Cerebellar nuclear complex (tissue), 1 donor: ENCODE data around the gene JAKMIP1.

Experiments
- DNase-seq, 2 experiments: peaks; one replicate each; lab custom pipeline; 2025; lab: John Stamatoyannopoulos, UW

Gene JAKMIP1

DNA sequence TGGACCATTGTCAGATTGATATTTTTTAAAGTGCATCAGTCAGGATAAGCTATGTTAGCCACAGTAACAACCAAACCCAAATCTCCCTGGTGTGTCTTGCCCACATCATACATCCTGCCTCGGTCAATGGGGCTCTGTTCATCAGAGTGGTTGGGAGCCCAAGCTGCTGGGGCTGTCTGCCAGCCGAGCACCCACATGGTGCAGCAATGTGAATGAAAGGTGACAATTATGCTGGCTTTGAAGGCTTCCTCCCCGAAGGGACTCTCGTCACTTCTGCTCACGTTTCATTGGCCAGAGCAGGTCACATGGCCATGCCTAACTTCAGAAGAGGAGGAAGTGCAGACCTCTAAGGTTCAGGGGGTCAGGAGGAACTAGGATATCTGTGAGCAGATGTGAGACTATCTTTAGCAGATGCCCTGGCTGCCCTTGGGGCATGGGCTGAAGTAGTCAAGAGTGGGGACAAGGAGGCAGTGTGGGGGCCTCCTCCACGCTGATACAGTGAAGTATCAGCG is 1.3 kb upstream of the JAKMIP1 start:
- DNase-seq, result no peak

DNA sequence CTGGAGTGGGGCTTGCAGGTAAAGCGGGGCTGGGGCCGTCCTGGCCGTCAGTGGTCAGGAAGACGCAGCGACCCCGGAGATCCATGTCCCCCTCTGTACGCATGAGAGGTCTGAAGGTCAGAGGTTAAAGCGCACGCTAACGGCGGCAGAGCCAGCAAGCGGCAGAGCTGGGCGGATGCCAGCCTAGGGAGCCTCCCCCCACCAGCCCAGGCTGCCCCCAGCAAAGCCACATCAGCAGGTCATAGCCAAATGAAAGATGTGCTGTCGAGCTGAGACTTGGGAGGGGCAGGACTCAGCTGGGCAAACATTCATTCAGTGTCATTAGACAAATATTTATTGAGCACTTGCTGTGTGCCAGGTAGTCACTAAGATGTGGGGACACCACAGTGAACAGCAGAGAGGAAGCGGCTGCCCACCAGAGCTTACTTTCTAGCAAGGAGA is 593 bp upstream of the JAKMIP1 start:
- DNase-seq, result no peak

DNA sequence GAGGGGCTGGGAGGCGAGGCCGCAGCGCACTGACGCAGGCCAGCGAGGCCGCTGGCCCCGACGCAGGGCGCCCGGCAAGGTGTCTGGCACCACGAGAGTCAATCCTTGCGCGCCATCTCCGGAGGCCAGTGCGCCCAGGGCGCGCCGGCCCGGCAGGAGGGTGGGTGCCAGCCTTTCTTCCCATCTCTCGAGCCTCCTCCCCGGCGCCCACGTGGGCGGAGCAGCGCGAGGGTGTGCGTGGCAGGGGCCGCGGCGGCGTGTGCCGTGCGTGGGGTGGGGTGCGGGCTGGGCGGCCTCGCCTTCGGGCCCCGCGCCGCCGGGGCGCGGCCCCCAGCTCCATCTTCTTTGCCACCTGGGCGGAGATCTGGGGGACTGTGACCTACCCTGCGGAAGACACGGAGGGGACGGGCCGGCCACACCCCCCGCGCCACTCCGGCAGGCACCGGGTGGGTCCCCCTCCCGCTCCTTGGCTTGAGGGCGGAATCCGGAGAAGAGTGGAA is 877 bp downstream of the JAKMIP1 start:
- DNase-seq, result no peak

DNA sequence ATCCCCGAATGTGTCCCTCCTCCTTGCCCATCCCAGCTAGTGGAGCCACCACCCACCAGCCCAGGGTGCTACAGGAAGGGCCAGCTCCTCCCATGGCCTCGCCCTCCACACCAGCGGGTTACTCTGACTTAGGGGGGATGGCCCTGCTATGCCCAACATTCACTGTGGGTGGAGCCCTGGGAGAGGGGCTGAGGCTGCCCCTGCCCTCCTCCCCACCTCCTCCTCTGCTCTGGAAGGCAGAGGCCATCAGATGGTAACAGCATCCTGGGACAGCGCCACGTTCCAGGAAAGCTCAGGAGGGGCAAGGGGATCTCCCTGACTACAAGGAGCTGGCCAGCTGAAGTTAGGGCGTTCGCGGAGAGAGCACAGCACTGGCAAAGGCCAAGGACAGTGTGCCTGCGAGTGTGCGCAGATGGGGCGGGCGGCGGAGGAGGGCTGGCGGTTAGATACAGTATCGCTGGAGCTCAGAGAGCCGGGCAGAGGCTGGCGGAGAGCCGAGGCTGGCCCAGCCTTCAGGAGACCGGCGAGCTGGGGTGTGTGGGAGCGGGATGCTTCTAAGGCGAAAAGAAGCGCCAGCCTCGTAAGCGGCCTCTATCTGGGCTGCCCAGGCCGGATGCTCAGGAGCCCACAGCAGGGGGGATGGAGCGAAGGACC is 1.5 kb downstream of the JAKMIP1 start:
- DNase-seq, result no peak

DNA sequence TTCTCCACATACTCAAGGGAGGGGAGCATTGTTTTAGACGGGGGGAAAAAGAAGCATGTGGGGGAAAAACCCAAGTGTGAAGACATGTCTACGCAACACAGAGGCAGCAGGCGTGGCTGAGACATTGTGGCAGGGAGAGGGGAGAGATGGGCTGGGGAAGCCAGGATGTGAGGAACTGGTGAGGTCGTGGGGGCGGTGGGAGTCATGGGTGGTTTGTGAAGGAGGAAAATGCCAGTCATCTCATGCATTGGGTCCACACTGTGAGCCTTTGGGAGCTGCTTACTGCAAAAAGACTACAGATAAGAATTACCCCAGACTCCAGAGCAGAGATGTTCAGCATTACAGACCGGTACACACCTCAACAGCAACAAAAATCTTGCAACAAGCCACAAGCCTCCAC is 2.1 kb downstream of the JAKMIP1 start:
- no peak for DNase-seq

DNA sequence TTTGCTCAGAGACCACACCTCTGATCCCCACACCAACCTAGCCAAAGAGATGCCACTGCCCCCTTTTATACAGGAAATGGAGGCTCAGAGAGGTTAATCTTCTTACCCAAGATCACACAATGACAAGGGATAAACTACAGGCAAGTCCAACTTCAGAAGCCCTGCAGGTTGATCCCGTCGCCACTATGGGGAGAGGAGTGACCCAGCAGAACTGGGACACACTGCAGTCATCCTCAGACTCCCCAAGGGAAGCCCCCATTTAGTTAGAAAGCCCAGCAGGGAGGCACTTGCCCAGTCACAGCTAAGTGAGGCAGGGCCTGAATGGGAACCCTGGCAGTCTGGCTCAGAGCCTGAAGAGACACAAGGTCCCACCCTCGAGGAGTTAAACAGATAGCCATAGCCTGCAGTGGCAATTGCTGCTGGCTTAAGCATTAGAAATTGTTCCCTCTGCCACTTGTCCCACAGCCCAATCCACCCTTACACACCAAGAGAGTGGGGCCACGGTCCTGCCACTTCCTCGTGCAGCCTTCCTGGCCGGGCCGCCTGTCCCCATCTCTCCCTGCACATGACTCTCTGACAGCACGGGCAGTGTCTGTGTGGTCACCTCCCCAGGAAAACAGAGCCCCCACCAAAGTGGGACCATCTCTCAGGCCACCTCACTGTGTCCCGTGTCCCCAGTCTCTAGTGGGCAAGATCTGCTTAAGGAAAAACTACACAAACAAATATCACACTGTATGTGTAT is 2.7 kb downstream of the JAKMIP1 start:
- DNase-seq, result no peak

DNA sequence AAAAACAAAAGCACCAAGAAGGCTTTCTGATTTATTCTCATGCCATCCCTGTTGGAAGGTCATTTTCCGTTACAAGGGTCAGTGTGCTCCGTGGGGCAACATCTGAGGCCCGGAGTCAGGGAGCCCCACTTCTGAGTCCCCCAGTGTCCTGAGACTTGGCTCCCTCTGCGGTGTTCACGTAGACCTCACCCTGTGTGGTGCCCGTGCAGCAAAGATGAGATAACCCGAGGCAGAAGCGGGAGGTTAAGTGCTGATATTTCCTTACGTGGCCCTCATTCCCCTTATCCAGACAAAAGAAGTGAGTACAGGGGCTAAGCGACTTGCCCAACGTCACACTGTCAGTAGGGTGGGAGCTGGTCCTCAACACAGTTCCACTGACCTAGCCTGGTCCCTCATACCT is 3.5 kb downstream of the JAKMIP1 start:
- DNase-seq, result no peak

DNA sequence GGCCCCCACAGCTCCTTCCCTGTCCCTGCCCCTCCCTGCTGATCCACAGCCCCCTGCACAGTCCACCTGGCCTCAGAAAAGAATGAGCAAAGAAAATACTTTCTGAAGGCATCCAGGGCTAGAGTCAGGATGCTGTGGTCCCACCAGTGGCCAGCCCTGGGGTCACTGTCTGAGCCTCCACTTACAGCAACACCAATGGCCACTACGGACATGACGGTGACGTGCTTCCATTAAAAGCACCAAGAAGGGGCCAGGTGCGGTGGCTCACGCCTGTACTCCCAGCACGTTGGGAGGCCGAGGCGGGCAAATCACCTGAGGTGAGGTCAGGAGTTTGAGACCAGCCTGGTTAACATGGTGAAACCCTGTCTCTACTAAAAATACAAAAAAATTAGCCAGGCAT is 4.0 kb downstream of the JAKMIP1 start:
- no peak for DNase-seq

DNA sequence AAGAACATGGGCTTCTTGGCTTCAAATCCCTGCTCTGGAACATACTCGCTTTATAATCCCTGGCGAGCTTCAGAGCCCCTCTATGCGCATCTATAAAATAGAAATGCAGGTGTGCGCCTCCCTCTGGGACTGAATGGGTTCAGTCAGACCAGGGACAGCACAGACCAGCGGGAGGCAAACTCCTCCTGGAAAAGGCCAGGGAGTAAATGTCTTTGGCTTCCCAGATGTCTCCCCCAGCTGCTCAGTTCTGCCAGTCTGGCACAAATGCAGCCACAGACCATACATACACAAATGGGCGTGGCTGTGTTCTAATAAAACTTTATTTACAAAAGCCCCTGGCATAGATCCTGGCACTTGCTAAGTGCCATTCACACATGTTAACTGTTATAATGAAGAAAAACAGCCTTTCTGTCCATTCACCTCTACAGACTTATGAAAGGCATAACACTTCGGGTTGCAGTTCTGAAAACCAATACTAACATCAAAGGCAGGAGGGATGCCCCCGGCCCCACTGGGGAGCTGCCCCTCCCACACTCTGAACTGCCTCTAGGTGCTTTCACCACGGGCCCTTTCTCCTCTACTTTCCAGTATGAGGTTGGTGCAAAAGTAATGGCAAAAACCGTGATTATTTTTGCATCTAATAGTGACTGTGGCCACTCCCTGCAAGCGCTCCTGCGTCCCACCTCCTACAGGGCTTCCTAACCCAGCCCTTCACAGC is 4.6 kb downstream of the JAKMIP1 start:
- DNase-seq, result no peak

DNA sequence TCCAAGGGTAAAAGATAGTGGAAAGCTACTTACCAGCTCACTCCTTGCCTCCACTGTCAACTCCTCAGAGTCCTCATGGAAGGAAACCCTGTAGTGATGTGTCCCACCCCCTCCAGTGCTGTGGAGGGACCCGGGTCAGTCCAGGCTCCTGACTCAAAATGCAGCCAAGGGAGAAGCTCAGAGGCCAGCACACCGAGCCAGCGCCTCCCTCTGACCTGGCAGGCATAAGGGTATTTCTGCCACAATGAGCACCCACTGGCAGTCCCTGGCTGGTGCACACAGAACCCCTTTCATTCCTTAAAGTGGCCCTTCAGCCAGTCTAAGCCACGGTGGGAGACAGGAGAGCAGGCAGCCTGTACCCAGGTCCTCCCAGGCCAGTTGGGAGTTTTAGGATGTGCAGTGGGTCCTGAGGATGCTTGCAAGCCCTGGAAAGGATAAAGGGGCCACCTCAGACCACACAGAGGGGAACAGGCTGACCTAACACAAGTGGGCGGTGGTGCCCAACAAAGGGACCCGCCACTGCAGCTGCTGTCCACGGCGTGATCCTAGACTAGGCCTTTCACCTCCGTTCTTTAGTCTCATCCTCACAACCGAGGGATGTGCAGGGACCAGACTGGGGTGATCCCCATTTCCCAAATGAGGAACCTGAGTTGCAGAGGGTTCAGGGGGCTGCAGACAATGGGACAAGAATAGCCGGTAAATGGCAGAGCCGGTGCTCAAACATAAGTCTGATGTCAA is 5.7 kb downstream of the JAKMIP1 start:
- DNase-seq, result no peak

DNA sequence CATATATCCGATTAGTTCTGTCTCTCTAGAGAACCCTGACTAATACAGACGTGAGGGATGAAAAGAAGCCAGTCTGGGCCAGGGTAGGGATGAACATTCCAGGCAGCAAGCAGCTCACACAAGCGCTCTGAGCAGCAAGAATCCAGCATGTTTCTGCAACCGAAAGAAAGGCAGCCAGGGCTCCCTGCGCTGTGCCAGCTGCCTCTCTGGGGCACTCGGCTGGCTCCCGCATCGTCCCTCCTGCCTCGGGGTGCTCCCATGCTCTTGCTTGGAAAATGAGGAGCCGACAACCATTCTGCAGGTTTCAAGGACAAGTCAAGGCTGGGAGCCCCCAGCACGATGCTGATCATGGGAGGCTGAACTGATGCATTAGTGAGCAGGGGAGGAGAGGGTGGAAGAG is 7.0 kb downstream of the JAKMIP1 start:
- no peak for DNase-seq

DNA sequence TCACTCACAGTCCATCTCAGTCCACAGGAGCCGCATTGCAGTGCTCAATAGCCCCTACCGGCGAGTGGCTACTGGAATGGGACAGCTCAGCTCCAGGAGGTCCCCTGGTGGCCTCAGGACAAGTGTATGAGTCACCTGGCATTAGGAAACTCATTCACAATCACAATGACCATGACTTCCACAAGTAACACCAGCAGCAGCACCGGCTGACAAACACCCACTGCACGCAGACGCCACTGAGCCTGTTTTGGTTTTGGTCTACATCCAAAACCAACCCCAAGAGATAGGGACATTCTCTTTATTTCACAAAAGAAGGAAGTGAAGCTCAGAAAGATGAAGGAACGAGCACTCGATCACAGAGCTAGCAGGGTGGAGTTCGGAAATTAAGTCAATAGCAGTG is 8.1 kb downstream of the JAKMIP1 start:
- no peak for DNase-seq

DNA sequence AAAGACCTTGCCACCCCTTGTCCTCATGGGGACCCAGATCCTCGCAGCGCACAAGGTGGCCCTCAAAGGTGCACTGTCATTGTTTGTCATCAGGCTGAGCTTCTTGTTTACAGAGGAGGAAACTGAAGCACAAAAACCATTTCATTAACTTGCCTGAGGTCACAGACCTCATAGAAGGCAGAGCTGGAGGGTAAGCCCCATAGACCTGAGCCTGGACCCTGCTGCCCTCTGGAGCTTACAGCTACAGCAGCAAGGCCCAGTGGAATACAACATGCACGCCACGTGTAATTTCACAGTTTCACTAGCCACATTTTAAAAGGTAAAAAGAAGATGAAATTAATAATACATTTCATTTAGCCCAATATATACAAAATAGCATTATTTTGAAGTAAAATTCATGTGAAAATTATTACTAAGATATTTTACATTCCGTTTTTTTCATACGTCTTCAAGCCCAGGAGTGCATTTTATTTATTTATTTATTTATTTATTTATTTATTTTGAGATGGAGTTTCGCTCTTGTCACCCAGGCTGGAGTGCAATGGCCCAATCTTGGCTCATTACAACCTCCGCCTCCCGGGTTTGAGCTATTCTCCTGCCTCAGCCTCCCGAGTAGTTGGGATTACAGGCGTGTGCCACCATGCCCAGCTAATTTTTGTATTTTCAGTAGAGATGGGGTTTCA is 8.8 kb downstream of the JAKMIP1 start:
- no peak for DNase-seq

DNA sequence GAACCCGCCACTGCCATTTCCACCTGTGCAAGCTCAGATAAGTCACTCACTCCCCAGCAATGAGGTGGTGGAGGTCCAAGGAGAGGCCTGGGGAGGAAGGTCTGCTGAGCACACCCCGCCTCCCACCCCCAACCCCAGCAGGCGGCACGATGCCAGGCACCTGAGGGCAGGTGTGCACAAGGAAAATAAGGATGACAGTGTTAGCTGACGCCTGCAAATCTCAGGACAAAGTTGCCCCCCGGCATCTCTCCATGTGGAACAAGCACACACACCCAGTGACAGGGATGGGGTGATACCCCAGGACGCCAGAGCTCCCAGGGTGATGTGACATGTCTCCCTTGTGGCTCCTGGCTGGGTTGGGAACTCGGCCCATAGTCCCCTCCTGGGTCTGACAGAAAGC is 9.9 kb downstream of the JAKMIP1 start:
- DNase-seq, result no peak

DNA sequence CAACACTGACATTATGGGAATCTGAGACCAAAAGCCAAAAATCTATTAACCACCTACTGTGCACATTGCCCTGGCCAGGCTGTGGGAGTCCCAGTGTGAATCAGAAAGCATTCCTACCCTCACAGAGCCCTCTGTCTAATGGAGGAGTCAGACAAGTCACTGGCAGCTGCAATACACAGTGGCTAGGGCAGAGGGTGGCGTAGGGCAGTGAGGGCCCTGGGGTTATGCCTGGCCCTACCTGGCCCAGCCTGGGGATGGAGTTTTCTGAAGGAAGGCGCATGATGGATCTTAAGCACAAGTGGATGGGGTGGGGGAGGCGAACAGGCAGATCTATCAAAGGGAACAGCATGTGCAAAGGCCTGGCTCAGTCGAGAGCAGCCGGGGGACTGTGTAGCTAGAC is 10.8 kb downstream of the JAKMIP1 start:
- no peak for DNase-seq

DNA sequence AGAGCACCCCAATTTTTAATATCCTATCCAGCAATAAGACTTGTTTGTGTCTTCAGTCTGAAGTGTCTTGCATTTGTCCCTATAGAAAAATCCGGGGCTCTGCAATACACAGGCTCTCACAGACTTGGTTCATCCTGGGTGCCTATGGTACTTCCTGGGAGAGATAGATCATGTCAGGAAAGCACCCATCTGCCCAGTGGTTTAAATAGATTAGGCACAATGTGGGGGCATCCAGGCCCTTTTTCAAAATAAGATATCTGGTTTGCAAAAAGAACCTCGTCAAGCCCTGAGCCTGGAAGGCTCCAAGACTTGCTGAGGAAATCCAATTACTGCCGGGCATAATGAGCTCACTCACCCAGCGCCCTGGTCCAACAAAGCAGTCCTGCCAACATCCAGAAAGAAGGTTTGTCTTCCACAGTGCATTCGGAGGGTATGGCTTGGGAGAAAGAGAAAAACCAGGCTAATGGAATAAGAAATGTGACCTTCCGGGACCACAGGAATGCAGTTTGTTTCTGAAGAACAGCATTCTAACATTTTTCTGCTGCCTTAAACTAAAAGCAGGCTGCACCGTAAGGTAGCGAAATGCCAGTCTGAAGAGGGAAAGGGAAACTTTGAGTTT is 11.6 kb downstream of the JAKMIP1 start:
- DNase-seq, result no peak

DNA sequence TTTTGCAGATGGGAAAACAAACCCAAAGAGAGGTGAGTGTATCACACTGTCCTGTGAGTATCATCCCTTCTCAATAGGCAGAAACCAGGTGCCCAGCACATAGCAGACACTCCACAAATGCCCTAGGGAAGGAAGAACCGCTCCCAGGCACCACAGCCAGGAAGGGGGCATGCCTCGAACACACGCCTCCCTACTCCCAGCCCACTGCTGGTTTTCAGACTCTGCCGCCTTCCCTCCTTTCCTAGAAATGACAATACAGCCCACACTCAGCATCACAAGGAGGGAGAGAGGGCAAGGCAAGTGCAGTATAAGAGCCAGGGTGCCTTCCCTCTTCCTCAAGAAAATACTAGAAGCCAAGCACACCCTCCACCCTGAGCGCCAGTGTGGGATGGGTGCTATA is 16.2 kb downstream of the JAKMIP1 start:
- DNase-seq, result no peak

DNA sequence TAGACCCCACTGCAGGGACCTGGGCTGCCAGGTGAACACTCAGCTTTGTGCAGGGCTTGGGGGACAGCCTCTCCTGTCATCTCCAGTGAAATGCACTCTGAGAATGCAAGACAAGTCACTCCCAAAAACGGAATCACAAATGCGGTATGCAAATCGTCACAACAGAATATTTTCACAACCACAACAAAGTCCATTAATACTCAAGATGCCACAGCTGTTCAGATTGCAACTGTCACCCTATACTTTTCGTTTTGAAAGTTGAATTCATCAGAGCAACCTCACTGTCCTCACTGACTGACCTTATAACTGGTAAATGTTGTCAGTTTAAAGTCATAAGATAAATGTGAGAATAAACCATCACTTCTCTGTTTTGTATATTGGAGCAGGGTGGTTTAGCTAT is 16.6 kb downstream of the JAKMIP1 start:
- DNase-seq, result no peak

DNA sequence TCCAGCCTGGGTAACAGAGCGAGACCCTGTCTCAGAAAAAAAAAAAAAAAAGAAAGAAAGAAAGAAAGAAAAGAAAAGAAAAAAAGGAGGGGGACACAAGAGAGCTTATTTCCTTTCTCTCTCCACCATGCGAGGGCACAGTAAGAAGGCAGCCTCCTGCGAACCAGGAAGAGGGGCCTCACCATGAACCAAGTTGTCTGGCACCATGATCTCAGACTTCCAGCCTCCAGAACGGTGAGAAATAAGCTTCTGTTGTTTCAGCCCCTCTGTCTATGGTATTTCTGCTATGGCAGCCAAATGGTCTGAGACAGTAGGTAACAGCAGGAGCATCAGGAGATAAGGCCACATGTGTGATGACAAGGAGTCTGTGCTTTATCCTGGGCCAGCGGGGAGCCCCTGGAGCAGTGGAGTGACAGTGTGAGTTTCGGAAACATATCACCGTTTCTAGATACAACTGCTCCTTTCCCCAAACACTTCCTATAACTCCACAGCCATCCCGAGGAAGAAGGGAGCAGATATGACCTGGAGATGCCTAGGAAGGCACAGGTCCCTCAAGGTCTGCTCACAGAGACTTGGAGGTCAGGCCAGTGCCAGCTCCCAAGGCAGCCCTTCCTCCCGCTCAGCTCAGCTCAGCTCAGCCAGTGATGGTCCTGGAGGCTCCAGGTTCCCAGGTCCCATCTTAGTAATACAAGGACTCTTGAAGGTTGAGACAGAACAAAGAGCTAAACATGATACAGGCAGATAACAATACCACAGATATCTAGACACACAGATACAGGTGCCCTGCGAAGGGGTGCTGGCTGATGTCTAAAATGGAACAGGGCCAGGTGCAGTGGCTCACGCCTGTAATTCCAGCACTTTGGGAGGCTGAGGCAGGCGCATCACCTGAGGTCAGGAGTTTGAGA is 17.7 kb downstream of the JAKMIP1 start:
- no peak for DNase-seq
